PFSK-1 (cell line): Measurements from ENCODE around the gene SIPA1L3.

Source experiments
- POLR2AphosphoS5 ChIP-seq: IDR thresholded peaks from 2 replicates; pipeline ENCODE4 v1.6.1; 2012; ENCODE audit warnings: low read depth, mild to moderate bottlenecking, control low read depth, low read length, moderate library complexity
- TF ChIP-seq, protein P1 (sequence below), 2 experiments: IDR thresholded peaks; 2 replicates each; pipeline versions ENCODE4 v1.6.1 to v1.8.0; 2011 to 2012; ENCODE audit warnings: low read depth in 2 of 2, low read length in 2 of 2, control low read depth in 1 of 2, inconsistent platforms in 1 of 2, mild to moderate bottlenecking in 1 of 2, moderate library complexity in 1 of 2; ENCODE audit not compliant: insufficient read depth in 1 of 2

DNA sequence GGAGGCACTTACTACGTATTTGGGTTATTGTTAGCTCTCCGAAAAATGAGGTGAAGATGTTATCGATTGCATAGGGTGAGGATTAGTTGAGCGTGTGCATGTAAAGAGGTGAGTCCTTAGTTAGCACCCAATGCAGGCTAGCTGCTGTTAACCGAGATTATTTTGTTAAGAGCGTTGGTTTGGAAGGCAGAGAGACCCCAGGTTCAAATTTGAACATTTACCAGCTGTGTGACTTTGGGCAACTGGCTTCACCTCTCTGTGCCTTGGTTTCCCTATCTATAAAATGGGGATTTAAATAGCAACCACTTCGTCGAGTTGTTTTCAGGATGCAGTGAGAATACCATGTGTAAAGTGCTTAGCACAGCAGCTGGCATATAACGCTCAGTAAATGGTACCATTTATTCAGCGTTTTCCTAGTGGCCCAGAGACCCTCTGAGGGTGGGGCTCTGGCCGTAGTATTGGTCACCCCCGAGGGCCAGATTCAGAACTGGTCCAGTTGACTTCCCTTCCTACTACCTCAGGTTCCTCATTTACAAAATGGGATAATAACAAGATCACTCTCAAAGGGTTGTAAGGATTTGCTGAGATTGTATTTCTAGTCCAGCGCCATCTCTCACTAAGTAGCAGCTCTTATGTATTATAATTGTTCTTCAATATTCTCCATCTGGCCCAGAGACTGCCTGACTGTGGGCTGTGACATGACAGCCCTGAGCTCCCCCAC, 887 bp downstream of the SIPA1L3 start:
- TF ChIP-seq, protein P1, sequence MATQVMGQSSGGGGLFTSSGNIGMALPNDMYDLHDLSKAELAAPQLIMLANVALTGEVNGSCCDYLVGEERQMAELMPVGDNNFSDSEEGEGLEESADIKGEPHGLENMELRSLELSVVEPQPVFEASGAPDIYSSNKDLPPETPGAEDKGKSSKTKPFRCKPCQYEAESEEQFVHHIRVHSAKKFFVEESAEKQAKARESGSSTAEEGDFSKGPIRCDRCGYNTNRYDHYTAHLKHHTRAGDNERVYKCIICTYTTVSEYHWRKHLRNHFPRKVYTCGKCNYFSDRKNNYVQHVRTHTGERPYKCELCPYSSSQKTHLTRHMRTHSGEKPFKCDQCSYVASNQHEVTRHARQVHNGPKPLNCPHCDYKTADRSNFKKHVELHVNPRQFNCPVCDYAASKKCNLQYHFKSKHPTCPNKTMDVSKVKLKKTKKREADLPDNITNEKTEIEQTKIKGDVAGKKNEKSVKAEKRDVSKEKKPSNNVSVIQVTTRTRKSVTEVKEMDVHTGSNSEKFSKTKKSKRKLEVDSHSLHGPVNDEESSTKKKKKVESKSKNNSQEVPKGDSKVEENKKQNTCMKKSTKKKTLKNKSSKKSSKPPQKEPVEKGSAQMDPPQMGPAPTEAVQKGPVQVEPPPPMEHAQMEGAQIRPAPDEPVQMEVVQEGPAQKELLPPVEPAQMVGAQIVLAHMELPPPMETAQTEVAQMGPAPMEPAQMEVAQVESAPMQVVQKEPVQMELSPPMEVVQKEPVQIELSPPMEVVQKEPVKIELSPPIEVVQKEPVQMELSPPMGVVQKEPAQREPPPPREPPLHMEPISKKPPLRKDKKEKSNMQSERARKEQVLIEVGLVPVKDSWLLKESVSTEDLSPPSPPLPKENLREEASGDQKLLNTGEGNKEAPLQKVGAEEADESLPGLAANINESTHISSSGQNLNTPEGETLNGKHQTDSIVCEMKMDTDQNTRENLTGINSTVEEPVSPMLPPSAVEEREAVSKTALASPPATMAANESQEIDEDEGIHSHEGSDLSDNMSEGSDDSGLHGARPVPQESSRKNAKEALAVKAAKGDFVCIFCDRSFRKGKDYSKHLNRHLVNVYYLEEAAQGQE (IDR thresholded peaks at IDR 0.05; ENCODE audit: insufficient read depth in 1 of 2, low read depth in 2 of 2, low read length in 2 of 2), result no peak
- no peak for TF ChIP-seq POLR2AphosphoS5
